Endothelial cell (in vitro differentiated cells): Measurements from ENCODE around the gene HLA-DQA2. TPM values are rescaled to one million over a fixed set of nuclear protein-coding genes. Genes with fewer than 3 reads are reported as not detected.
A peak's percentile ranks its signal among the peaks of the same experiment; 100 is the strongest.
"Not testable (repeated sequence)": the region's sequence is repeated elsewhere in the genome, so short reads cannot be mapped to it uniquely, and the experiment has no call there.

Experiments used
- DNase-seq: peaks from one replicate; pipeline ENCODE4 v3.0.0; 2021; ENCODE audit warnings: low spot score
- H3K27ac Mint-ChIP-seq: one replicate; pipeline ENCODE4 v1.8.0; 2021; ENCODE audit warnings: mixed read lengths, inconsistent platforms; ENCODE audit not compliant: unreplicated experiment
- H3K27me3 Mint-ChIP-seq: one replicate; pipeline ENCODE4 v1.8.0; 2021; ENCODE audit warnings: mild to moderate bottlenecking, moderate library complexity, mixed read lengths, inconsistent platforms; ENCODE audit not compliant: unreplicated experiment
- H3K36me3 Mint-ChIP-seq: one replicate; pipeline ENCODE4 v1.8.0; 2021; ENCODE audit warnings: mild to moderate bottlenecking, low read depth, mixed read lengths, inconsistent platforms; ENCODE audit not compliant: unreplicated experiment
- H3K4me1 Mint-ChIP-seq: one replicate; pipeline ENCODE4 v1.8.0; 2021; ENCODE audit warnings: mild to moderate bottlenecking, mixed read lengths, inconsistent platforms; ENCODE audit not compliant: unreplicated experiment
- H3K4me3 Mint-ChIP-seq: one replicate; pipeline ENCODE4 v1.8.0; 2021; ENCODE audit warnings: mild to moderate bottlenecking, mixed read lengths, inconsistent platforms; ENCODE audit not compliant: unreplicated experiment
- H3K9me3 Mint-ChIP-seq: one replicate; pipeline ENCODE4 v1.8.0; 2021; ENCODE audit warnings: mixed read lengths, inconsistent platforms; ENCODE audit not compliant: unreplicated experiment
- CTCF ChIP-seq: fragments of 200-600 bp; sonication (generic); IDR thresholded peaks from one replicate; pipeline ENCODE4 v1.5.0; 2021; ENCODE audit warnings: antibody characterized with exemption; ENCODE audit not compliant: unreplicated experiment
- total RNA-seq: library from RNA; stranded (reverse); fragmentation: NEBNext Ultra II Directional; extraction: Animal tissue kit (Norgen Biotek cat#: 25700); gene quantifications from one replicate; pipeline ENCODE4 v1.2.1, GENCODE V29; 2021; ENCODE audit not compliant: unreplicated experiment

The HLA-DQA2 gene
- total RNA-seq, 1 donor from 2014 or later = not detected

GRCh38 chr6:32774426-32774825 is 33.2 kb downstream of the HLA-DQA2 start:
- H3K4me1 Mint-ChIP-seq = no peaks in the 10 kb centered on the region
- no peaks in the 10 kb centered on the region for H3K27me3 Mint-ChIP-seq
- TF ChIP-seq CTCF = no peak
- H3K4me3 Mint-ChIP-seq = no peak overlapping the region
- H3K27ac Mint-ChIP-seq = no peak overlapping the region
- DNase-seq = no peak
- no peaks in the 10 kb centered on the region for H3K9me3 Mint-ChIP-seq
- H3K36me3 Mint-ChIP-seq = no peaks in the 10 kb centered on the region

- Mint-ChIP-seq H3K4me3 (no peak overlapping the region), H3K27ac (no peak overlapping the region), H3K36me3 (no peaks in the 10 kb centered on the region), H3K27me3 (no peaks in the 10 kb centered on the region), H3K9me3 (no peaks in the 10 kb centered on the region), H3K4me1 (no peaks in the 10 kb centered on the region)
- TF ChIP-seq CTCF = no peak
- DNase-seq = no peak
Observed at GRCh38 chr6:32775071-32775470, 33.9 kb downstream of the HLA-DQA2 start.

GRCh38 chr6:32779036-32779435 is 37.8 kb downstream of the HLA-DQA2 start:
- no peak for TF ChIP-seq CTCF
- no peaks in the 10 kb centered on the region for H3K4me1 Mint-ChIP-seq
- H3K27me3 Mint-ChIP-seq = no peaks in the 10 kb centered on the region
- H3K9me3 Mint-ChIP-seq = no peaks in the 10 kb centered on the region
- no peak overlapping the region for H3K4me3 Mint-ChIP-seq
- no peak for DNase-seq
- no peak overlapping the region for H3K27ac Mint-ChIP-seq
- no peaks in the 10 kb centered on the region for H3K36me3 Mint-ChIP-seq

GRCh38 chr6:32782923-32783322 is 41.7 kb downstream of the HLA-DQA2 start:
- H3K4me3 Mint-ChIP-seq, H3K27ac Mint-ChIP-seq, DNase-seq, H3K9me3 Mint-ChIP-seq, H3K27me3 Mint-ChIP-seq, H3K4me1 Mint-ChIP-seq, H3K36me3 Mint-ChIP-seq: not testable (repeated sequence)

- Mint-ChIP-seq H3K27ac (no peak overlapping the region), H3K9me3 (no peaks in the 10 kb centered on the region), H3K4me1 (peaks cover 4% of the 10 kb centered on the region), H3K27me3 (peaks cover 2% of the 10 kb centered on the region), H3K4me3 (peak overlapping the region; percentile 28), H3K36me3 (no peaks in the 10 kb centered on the region)
- peak; percentile 42 for DNase-seq
- TF ChIP-seq CTCF = peak; percentile 32
Observed at GRCh38 chr6:32785781-32786533, 44.8 kb downstream of the HLA-DQA2 start.
